ENCODE measurements around the gene LRRIQ4.

LRRIQ4 gene

GRCh38 chr3:169812332-169813235 is at the start of gene LRRIQ4, which contains the start of gene LRRC34:
Gene LRRIQ4 (plus strand): TSS chr3:169812870. CDS start chr3:169821922, 9,052 bp downstream.
Gene LRRC34 (minus strand): TSS chr3:169812904. CDS start chr3:169812548, 356 bp downstream.
- peak; percentile 93 for DNase-seq

DNA sequence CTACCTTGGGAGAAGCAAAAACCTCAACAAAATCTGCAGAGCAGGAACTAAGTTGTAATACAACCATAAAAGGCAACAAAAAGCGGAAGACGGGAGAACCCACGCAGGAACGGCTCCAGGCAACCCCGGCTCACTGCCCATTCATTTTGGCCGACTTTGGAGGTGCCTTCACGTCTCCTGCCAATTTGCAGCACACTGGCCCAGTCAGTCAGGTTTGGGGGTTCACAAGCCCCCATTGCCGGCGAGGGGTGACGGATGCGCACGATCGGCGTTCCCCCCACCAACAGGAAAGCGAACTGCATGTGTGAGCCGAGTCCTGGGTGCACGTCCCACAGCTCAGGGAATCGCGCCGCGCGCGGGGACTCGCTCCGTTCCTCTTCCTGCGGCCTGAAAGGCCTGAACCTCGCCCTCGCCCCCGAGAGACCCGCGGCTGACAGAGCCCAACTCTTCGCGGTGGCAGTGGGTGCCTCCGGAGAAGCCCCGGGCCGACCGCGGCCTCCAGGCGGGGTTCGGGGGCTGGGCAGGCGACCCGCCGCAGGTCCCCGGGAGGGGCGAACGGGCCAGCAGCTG is 48.3 kb upstream of the LRRIQ4 start:
- peak; percentile 80 for DNase-seq

DNA sequence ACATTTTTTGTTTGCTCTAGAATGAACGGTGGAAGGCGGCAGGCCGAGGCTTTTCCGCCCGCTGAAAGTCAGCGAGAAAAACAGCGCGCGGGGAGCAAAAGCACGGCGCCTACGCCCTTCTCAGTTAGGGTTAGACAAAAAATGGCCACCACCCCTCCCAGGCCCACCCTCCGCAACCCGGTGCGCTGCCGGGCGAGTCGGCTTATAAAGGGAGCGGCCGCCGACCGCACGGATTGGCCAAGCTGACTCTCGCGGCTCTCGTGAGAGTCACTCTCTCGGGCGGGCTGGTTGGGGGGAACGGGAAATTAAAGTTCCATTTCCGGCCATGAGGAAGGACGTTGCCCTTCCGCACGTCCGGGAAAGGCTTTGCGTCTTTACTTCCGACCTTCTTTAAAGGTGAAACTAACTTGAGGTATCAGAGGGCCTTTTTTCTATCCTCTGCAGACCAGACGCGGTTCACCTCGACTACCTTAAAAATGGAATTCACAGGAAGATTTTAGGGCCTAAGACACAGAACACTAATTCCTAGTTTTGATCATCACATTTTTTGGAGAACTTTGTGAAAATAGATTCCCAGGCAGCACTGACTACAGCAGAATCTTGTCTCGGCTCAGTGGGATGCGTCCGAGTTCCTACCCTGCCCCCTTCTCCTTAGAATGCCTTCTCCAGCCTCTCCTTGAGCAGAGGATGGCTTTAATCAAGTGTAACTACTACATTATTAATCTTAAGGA is 47.6 kb upstream of the LRRIQ4 start, which contains the start of gene TERC:
TERC (minus strand) TSS at position 179 of the 731 bp plus-strand sequence.
- DNase-seq: peak; percentile 95

DNA sequence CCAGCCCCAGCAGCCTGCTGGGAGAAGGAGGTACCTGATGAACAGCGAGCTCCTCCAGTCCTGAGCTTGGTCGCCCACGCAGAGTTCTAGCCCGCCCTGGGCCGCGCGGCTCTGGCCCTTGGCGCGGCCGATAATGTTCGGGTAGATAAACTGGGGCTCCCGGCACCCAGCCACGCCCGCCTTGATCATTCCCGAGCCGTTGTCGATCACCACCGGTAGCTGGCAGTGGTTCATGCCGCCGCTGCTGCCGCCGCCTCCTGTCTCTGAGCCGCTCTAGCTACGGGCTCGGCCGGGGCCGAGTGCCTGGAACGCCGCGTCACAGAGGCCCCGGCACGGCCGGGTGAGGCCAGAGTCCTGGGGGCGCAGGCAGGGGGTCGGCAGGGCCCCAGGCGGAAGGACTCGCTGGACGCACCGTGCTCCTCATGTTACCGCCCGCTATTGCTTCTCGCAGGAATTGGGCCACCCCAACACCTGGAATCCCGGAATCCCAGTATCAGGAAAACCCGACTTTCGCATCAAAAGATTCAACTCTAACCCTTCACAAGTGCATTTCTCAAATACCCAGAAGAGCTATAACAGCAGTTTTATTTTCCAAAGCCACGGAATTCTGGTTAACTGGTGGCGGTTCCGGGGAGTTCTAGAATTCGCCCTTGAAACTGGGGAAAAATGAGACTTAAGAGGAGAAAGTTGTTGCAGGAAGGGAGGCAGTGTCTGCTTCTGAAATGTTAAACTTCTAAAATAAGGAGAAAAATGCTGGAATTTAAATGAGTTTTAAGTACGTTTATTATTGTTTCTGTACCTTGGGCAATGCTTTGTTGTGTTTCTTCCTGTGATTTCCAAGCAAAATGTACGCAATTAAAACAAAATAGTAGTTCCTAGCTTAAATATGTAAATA is 43.1 kb upstream of the LRRIQ4 start, which contains the start of gene ACTRT3:
ACTRT3 (minus strand) TSS at position 275 of the 895 bp plus-strand sequence; CDS start at position 234, 41 bp downstream.
- DNase-seq: peak; percentile 95

DNA sequence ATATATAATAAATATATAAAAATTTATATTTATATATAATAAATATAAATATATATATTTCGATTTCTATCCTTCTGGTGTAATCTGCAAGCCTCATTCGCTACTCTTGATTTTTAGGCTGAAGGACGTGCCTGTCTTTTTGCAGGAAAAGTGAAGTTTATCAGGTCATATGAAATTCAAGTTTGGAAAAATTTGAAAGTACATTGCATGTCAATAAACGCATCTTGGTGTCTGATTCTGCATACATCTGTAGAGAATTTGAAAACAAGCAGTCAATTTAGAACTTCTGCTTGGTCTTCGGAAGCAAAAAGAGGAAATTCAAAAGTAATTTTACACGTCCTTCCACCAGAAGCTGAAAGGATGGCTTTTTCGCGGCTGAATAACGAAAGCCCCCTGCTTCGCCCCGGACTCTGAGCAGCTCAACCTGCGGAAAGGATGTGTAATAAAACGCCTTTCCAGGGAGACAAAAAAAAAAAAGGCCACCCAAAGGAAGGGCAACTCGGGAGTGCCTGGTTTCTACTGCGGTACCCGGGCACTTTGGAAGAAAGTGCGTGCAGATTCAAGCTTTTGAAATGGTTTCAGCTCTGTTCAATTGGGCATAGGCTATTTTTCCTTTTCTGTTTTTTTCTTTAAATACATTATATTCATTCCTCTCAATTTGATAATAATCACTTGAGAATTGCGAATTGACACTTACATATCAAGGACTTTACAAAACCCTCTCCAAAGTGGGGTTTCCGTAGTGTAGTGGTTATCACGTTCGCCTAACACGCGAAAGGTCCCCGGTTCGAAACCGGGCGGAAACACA is 41.0 kb upstream of the LRRIQ4 start:
- peak; percentile 88 for DNase-seq

DNA sequence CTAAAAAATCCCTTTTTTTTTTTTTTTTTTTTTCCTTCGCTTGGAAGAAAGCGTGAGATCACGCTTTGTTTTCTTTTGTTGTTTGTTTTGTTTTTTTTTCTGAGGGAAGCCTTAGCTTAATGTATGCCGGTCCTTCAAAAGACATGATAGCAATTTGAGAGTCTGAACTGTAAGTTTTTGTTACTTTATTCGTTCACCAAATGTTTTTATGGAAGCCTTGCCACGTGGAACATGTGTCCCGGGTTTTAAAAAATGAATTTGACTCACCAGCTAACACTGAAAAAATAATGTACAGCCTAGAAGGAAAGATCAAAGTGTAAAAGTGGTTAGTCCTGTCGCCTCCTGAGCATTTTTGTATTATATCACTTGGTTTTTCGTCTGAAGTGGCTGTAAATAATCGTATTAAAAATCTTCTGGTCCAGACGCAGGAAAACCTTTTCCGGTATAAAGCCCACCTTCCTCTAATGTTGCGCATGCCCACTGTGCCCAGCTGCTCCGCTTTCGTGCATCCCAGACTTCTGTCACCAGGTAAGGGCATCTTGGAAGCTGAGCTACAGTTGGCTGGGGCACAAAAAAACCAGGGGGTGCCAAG is 40.3 kb upstream of the LRRIQ4 start:
- DNase-seq: peak; percentile 90

GRCh38 chr3:169772897-169773816 is 39.5 kb upstream of the LRRIQ4 start, which contains the start of gene MYNN:
Gene MYNN (plus strand): TSS chr3:169773396. CDS start chr3:169774296, 900 bp downstream.
- peak; percentile 95 for DNase-seq

- no peak for DNase-seq
Observed at GRCh38 chr3:169774186-169774585, 38.5 kb upstream of the LRRIQ4 start.

DNA sequence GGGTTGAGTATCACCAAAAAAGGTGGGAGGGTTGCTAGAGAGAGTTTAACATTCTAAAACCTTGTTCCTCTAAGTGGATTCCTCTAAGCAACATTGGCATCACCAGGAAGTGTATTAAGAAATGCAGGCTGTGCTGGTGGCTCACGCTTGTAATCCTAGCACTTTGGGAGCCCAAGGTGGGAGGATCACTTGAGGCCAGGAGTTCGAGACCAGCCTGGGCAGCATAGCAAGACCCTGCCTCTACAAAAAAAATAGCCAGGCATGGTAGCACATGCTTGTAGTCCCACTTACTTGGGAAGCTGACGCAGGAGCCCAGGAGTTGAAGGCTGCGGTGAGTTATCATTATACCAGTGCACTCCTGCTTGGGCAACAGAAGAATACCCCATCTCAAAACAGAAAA is 34.8 kb upstream of the LRRIQ4 start:
- no peak for DNase-seq

DNA sequence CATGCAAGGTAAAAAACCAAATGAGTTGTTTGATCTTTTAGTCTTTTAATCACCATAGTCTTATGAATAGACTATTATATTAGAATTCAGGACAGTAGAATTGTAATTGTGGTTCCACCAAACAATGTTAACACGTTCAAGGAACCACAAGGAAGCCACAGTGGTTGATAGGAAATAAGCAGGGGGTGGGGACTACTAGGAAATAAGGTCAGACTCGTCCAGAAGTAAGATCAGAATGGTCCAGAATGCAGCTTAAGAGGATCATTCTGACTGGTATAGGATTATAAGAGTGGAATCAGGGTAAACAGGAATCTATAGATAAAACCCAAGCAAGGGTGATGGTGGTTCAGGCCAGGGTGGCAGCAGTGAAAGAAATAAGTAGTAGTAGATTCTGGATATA is 31.9 kb upstream of the LRRIQ4 start:
- DNase-seq: peak; percentile 52

DNA sequence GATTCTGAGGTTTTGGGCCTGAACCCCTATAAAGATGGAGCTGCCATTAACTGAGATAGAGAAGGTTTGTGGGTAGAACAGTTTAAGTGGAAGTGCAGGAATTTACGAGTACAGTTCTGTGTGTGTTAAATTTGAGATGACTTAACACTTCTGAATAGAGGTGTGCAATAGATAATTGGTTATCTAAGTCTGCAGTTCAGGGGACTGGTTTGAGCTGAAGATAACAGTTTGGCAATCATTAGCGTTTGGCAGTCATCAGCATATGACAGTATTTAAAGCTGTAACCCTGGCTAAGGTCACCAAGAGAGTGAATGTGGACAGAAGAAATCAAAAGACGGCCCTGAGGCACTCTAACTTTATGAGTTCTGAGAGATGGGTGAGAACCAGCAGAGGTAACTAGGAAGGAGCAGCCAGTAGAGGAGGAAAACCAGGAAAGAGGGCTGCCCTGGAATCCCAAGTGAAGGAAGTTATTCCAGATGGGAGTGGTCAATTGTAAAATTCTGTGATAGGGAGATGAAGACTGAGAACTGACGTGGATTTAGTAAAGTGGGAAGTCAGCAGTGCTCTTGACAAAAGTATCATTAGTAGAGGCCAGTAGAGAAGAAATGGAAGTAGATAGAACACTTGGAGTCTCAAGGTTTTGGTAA is 31.3 kb upstream of the LRRIQ4 start:
- DNase-seq: peak; percentile 94

DNA sequence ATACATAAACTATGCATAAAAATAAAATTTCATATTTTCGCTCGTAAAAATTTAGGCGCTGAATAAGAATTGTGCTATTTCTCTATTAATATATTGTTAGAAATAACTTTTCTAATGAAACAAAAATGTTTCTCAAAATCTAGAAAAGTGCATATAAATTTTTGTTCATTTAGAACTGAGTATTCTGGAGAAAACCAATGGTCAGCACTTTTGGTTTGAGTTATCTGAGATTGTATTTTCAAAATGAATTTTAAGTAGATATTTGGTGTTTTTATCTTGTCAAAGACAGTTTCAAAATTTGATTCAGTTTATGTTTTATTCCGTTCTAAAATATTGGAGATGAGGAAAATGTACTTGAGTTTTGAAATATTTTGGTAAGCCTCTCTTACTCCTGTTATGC is 25.6 kb upstream of the LRRIQ4 start:
- no peak for DNase-seq

- no peak for DNase-seq
Observed at GRCh38 chr3:169787791-169788190, 24.9 kb upstream of the LRRIQ4 start.

- DNase-seq: no peak
Observed at GRCh38 chr3:169790219-169790618, 22.5 kb upstream of the LRRIQ4 start.

- no peak for DNase-seq
Observed at GRCh38 chr3:169790687-169791429, 21.8 kb upstream of the LRRIQ4 start.

DNA sequence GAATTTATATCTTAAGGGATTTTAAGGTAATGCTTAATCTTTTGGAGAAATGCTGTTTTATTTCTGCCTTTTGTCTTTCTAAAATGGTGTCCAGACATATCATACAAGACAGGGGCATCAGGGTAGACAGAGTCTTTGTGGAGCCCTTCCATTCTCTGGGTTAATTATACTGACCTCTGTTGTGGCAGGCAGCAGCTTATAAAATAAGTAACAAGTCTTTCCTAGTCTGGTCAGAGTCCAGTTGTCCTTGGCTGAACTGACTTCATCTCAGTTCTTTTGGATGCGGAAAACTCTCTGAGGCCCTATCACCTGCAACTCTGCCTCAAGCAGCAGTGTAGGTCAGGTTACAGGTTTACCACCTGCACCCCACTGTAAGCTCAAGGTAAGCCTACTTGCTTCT is 20.3 kb upstream of the LRRIQ4 start:
- no peak for DNase-seq

DNA sequence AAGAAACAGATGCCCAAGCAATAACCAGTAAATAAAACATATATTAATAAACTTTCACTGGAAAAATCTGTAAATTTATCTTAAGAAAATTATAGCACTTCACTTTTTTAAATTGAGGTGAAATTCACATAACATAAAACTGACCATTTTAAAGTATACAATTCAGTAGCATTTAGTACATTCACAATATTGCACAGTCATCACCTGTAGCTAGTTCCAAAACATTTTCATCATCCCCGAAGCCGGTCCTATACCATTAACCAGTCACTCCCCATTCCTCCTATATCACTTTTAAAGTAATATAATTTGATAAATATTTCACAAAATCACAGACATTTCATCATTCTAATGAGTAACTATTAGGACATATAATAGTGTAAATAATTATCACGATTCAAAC is 8.0 kb upstream of the LRRIQ4 start:
- DNase-seq: no peak

DNA sequence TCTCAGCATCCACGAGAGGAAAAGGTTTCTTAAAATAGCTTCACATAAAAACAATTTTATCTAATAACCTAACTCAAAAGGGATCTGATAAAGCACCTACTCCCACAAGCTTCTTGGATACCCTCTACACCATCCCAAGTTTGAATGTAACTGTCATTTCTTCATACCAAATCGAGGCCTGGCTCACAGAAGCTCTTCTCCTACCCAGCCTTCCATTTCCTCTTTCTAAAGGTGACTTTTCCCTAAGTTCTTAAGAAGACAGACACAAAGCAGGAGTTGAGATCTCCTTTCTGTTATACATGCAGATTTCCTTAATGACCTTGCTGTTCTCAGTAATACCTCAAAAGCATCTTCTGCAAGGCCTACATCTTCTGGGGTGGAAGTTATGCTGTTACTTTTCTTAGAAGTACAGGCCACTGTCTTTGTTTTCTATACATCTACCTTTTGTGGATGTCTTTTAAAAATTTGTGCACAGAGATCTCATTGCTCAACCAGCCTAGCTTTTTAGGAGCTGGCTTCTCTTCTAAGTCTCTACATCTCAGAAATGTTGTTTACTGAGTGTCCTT is 3.4 kb upstream of the LRRIQ4 start:
- peak; percentile 15 for DNase-seq
